ENCODE data around the gene LRCOL1.

The LRCOL1 gene

DNA sequence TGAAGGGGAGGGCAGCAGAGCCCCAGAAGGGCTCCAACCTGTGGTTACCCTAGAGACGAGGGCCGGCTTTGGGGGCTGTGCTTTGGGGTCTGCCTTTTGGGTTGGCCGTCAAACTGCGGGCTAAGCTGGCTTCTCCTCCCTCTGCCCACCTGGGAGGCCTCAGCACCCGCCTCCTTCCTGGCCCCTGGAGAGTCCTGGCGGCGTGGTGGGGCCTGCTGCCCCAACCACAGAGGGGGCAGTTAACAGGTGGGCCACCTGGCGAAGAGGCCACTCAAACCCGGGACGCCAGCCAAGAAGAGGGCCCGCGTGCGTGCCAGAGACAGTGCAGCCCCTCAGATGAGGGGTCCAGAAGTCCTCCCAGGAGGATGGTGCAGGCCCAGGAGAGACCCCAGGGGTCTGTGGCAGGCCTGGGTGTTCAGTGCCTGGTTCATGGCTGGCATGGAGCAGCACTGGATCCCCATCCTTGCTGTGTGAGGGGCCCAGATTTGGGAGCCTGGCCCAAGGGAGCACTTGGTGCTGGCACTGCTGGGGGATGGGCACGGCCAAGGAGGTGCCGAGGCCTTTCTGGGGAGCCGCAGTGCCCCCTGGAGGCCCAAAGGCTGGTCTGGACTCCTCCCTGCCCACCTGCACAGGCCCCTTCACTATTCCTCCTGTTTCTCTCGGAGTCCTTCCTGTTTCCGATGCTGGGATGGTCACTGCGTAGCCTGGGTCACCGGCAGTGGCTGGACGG, 48.8 kb downstream of the LRCOL1 start:
- FAIRE-seq, result no peak

DNA sequence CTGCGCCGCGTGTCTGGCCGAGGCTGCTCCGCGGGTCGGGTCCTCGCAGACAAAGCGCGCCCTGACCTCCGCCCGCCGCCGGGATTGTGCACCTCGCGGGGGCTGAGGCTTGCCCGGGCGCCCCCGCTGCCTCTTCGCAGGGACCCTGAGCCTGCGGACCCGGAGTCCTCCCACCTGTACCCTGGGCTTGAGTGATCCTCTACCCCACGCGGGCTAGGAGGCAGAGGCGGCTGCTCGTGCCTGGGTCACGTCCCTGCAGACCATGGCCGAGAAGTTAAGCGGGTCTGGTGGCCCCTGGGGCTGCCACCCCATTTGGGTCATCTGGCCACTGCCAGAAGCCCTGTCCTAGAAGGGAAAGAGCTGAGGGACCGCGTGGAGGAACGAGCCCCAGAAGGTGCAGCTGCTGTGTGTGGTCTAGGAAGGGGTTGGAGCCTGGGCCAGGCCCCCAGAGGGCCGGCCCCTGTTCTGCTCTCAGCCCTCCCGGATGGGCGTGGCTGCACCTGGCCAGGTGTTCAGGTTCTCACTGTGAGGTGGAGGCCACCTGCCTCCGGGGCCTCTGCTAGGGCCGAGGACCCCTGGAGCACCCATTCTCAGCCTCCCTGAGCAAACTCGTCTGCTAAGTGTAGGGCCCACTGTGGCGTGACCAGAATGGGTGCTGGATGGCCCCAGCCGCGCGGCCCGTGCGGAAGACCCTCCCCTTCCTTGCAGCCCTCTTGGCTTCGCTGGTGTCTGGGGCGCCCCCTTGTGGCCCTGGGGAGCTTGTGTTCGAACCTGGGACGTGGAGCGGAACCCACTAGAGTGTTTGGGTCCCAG, 49.6 kb downstream of the LRCOL1 start:
- no peak for FAIRE-seq

DNA sequence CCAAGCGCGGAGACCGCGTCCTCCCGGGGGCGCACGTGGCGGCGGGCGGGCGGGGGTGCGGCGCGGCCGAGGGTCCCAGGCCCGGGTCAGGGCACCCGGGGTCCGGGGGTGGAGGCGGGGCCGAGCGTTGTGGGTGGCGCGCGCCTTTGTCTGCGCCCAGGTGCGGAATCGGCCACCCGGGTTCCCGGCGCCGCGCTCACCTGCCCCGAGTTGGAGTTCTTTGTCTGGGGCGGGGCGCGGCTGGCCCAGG, 50.1 kb downstream of the LRCOL1 start:
- no peak for FAIRE-seq

DNA sequence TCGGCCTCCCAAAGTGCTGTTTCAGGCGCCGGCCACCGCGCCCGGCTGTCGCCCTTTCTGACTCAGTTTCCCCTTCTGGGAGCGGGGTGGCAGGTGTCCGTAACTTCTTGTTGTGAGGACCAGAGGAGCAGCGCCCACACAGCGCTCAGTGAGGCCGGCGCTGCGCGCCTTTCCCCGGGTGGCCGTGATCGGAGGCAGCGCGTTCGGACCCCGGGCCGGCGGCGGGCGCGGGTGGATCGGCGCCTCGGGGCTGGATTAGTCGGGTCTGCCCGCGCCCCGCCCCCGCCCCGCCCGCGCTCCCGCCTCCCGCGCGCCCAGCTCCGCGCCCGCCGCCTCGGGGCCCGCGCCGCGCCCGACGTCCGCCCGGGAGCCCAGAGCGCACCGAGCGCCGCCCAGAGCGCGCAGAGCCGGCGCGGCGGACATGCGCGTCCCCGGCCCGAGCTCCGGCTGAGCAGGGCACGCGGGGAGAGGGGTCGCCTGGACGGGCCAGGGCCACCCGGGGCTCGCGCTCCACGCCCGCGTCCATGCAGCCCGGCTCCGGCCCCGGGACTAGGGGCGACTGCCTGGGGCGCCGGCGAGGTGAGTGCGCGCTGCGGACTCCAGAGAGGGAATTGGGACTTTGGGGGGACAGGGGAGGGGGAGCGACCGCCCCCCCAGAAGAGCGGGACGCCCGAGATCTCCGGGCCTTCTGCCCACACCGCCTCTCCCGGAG, 50.6 kb downstream of the LRCOL1 start:
- FAIRE-seq, result no peak

DNA sequence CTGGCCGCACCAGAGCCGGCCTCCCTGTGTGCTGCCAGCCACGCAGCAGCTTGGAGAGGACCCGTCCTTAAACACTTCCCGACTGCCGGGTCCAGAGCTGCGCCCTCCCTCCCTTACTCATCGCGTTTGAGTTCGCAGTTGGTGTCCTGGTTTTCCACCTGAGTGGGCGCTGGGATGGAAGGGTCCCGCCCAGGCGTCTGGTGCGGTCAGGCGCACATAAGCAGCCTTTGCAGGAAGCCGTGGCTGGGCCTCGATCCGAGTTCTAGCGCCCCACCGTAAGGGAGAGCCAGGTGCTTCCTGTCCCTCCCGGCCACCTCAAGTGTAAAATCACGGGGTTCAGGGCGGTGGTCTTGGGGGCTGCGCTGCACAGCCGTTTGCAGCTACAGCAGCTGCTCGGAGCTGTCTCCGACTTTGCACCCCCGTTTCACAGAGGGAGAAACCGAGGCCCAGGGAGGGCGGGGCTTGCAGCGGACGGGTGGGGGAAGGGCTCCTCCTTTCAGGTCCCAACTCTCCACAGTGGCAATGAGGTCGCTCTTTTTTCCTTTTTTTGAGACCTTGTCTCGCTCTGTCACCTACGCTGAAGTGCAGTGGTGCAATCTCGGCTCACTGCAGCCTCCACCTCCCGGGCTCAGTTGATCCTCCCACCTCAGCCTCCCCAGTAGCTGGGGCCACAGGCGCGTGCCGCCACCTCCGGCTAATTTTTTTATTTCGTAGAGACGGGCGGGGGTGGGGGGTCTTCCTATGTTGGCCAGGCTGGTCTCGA, 51.3 kb downstream of the LRCOL1 start:
- FAIRE-seq, result no peak

DNA sequence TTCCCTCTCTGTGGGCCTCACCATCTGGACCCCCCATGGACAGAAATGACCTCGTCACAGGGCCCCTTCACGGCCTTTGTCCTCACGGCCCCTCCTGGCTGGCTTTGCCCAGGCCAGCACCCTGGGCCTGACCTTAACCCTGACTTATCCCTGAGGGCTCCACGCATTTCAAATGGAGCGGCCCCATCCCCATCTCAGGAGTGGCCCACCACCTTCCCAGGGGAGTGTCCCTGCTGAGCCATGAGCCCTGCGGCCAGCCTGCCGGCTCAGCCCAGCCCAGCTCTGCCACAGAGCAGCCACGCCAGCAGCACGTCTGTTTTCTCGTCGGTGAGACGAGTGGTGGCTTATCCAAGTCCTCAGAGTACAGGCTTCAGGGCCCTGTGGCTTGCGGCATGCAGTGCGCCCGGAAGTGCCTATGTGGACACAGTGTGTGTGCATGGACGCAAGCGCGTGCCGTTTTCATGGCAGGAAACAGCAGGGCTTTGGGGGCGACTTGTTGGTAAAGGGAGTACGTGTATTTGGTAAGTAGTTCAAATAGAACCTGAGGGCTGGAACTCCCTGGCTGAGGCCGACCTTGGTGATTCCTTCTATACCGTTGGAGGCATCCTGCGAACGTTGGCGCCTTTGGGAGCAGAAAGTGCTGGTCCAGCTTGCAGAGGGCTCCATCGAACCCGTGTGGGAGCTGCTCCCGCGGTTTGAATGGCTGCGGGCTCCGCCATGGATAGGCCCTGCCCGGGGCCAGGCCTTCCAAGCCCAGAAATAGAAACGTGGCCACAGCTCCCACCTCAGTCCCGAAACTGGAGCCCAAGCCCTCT, 52.1 kb downstream of the LRCOL1 start:
- FAIRE-seq, result no peak

DNA sequence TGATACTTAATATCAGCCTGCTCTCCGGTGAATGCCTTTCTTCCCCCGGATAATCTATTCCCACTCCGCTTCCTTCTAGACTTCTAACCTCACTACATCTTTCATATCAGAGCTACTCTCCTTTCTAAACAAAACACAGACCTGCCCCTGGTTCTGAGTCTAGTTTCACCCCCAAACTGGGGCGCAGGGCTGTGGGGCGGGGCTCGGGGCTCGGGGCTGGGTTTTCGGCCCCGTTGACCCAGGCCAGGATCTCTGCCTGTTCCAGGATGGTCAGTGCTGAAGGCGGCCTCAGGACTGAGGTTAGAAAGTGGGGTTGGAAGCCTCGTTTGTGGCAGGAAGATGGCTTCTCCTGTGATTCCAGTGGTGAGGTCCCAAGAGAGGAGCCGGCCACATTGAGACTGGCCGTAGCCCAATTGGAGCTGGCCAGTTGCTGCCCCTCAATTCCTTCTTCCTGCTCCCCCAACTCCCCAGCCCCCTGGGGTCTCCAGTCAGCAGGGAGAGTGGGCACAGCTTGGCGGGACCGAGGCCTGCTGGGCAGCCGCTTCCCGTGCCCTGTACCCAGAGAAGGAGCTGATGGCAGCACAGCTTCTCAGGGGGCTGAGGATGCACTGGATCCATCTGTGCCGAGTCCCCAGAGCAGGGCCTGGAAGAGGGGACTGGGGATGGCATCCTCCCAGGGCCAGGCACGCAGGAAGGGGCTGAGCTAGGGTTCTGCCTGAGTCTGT, 52.9 kb downstream of the LRCOL1 start:
- FAIRE-seq, result no peak

DNA sequence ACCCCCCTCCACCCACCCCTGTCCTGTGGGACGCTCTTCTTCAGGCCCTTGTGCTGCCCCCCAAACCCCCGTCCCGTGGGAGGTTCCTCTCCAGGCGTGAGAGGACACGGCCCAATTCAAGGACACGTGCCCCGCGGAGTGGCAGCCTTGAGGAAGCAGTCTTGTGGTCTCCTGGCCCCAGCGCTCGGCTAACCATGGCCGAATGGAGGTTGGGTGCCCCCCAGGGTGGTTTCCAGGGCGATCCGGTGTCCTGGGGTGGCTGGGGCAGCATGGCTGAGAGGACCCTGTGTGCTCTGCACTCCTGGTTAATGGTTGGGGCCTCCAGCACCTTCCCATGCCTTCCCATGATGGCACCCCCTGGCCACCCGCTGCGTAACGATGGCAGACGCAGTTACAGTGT, 53.6 kb downstream of the LRCOL1 start:
- FAIRE-seq, result no peak

DNA sequence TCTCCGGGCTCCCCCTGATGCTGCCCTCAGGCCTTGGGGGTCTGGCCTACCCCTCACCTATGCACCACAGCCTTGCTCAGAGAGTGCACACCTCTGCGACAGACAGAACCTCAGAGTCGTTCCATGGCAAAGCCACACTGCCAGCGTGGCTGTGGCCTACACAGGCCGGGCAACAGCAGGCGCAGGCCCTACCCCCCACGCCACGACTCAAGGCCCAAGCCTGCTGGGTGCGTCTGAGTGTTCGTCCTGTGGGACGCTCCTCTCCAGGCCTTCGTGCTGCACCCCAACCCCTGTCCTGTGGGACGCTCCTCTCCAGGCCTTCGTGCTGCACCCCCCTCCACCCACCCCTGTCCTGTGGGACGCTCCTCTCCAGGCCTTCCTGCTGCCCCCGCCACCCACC, 54.2 kb downstream of the LRCOL1 start:
- FAIRE-seq, result no peak

DNA sequence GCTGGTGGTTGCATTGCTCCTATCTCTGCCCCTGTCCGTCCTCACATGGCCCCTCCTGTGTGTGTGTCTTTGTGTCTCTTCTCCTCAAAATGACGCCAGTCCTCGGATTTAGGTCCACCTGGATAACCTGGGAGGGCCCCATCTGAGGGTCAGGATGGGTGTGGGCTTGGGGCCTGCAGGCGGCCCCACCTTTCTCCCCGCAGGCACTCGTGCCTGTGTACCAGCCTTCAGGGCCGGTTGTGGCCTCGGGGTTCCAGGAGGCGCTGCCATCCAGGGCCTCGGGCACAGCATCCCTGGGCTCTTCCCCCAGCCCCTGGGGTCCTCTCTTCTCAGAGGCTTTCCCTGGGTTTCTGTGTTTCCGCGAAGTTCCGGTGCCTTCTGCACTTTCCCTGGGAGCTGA, 54.7 kb downstream of the LRCOL1 start:
- FAIRE-seq, result no peak

DNA sequence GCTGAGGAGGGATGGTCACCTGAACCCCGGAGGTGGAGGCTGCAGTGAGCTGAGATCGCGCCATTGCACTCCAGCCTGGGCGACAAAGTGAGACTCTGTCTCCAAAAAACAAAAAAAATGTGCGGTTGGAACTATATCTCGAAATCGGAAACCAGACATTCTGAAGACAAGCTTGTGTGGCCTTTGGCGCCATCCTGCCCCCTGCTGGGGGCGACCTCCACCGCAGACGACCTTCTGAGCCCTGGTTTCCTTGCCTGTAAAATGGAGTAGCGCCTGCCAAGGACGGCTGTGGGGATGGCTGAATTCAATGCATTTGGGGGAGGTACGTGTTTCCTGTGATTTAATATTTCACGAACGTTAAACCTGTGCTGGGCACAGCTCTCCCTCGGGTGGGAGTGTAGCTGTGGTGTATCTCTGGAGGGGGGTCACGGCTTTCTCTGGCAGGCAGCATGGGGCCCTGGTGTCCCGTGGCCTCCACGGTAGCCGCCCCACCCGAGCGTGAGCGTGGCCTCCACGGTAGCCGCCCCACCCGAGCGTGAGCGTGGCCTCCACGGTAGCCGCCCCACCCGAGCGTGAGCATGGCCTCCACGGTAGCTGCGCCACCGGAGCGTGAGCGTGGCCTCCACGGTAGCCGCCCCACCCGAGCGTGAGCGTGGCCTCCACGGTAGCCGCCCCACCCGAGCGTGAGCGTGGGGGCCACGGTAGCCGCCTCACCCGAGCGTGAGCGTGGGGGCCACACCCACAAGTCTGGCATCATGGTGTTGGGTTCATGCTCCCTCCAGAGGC, 55.3 kb downstream of the LRCOL1 start:
- FAIRE-seq, result no peak

Measured in A204.1 (cell line).